Psoas muscle (tissue), 8 donors: Measurements from ENCODE around the gene MTFP1. TPM values are rescaled to one million over a fixed set of nuclear protein-coding genes. Genes with fewer than 3 reads are reported as not detected.

ENCODE experiments used
- ATAC-seq, 4 donors: fragments of 200-7000 bp; cut with Tn5 transposase; one replicate each; pipeline ENCODE4 v1.9.1; 2020; ENCODE audit warnings: moderate library complexity in 3 of 4, mild to moderate bottlenecking in 2 of 4
- DNase-seq, 2 donors: peaks; one replicate each; pipeline ENCODE4 v3.0.0-alpha.2; 2020
- H3K27ac ChIP-seq: fragments of 200-600 bp; one replicate; pipeline ENCODE4 v1.8.0; 2022
- H3K27me3 ChIP-seq, 3 donors: fragments of 200-600 bp in 1 of 3; one replicate each; pipeline versions ENCODE4 v1.6.1 to v1.8.0; 2013 to 2022; ENCODE audit warnings: low read length in 2 of 3, mild to moderate bottlenecking in 2 of 3, moderate library complexity in 1 of 3; ENCODE audit not compliant: insufficient read depth in 3 of 3
- H3K36me3 ChIP-seq, 2 donors: fragments of 200-600 bp in 1 of 2; one replicate each; pipeline versions ENCODE4 v1.6.1 to v1.8.0; 2013 to 2022; ENCODE audit warnings: low read depth in 1 of 2, mild to moderate bottlenecking in 1 of 2, moderate library complexity in 1 of 2; ENCODE audit not compliant: insufficient read depth in 1 of 2
- H3K4me1 ChIP-seq: fragments of 200-600 bp; one replicate; pipeline ENCODE4 v1.8.0; 2022
- H3K4me3 ChIP-seq: fragments of 200-600 bp; one replicate; pipeline ENCODE4 v1.8.0; 2022; ENCODE audit warnings: mild to moderate bottlenecking
- H3K9me3 ChIP-seq: fragments of 200-600 bp; one replicate; pipeline ENCODE4 v1.8.0; 2022
- CTCF ChIP-seq: fragments of 200-600 bp; IDR thresholded peaks from one replicate; pipeline ENCODE4 v1.8.0; 2022; ENCODE audit warnings: antibody characterized with exemption
- WGBS, 3 donors: extraction: QIAGEN DNeasy Blood & Tissue Kit; methylation state at CpG; one replicate each; pipeline versions ENCODE4 v1.1.6 to v1.1.7; 2013; 5-methylcytosine and 5-hydroxymethylcytosine counted together
- intact Hi-C, 2 donors: fragments of 100-400 bp; cut with DNase I; formaldehyde crosslinking; loops; one replicate each; pipeline versions ENCODE4 v1.11.0 to v1.14.2; 2022
- polyA plus RNA-seq, 3 donors: library from polyadenylated mRNA; stranded (reverse); fragments of 200-250 nt; gene quantifications; one replicate each; pipeline ENCODE4 v1.2.3, GENCODE V29; 2013
- total RNA-seq, 4 donors: library from RNA; stranded (reverse); fragmentation: NEBNext Ultra II Directional in 2 of 4; extraction: Animal tissue kit (Norgen Biotek cat#: 25700) in 2 of 4; gene quantifications; one replicate each; pipeline versions ENCODE4 v1.2.1 to v1.2.4, GENCODE V29; 2021 to 2023
- donor health status: healthy with polysubstance abuse.
- donor health status: DM: no; HTN: no; CAD: no; lungs with moderate emphysema.
- donor health status: Bipolar disorder and iron deficiency.
- donor health status: healthy.
- donor health status: DM: yes; HTN: yes; CAD: no.
- donor health status: DM: no; HTN: no; CAD: no.
- donor health status: DM: no; HTN: no; CAD: no.
- donor health status: DM: yes; HTN: yes; CAD: no.

Gene MTFP1
- total and polyA plus RNA-seq, 7 donors = 4.3 to 156 (median 50.8) TPM

GRCh38 chr22:30453731-30454510 is 28.4 kb downstream of the MTFP1 start:
- Histone ChIP-seq H3K27ac (no peak overlapping the region), H3K36me3 (no peaks in the 10 kb centered on the region), H3K9me3 (no peaks in the 10 kb centered on the region), H3K4me1 (no peaks in the 10 kb centered on the region), H3K4me3 (no peak overlapping the region), H3K27me3 (peaks cover 0 to 6% (median 3%) of the 10 kb centered on the region in 3 donors)
- DNase-seq (no peak), ATAC-seq (no peak)
- WGBS, 3 donors = 55 to 63% (median 57%) methylated on average over 6 of the region's 6 CpGs
- intact Hi-C loops = loop anchor here in 1 of 2 donors (2.0 kb wide), 1 partner anchor 29 kb away; no protein-coding TSS in a partner anchor
- TF ChIP-seq CTCF = no peak

GRCh38 chr22:30455075-30455840 is 29.7 kb downstream of the MTFP1 start:
- intact Hi-C loops = no loop called here
- no peak overlapping the region for H3K4me3 ChIP-seq
- no peaks in the 10 kb centered on the region for H3K4me1 ChIP-seq
- H3K27ac ChIP-seq = no peak overlapping the region
- no peak for TF ChIP-seq CTCF
- H3K9me3 ChIP-seq = no peaks in the 10 kb centered on the region
- DNase-seq = no peak
- no peaks in the 10 kb centered on the region for H3K36me3 ChIP-seq
- no peak for ATAC-seq
- peaks cover 0 to 6% (median 3%) of the 10 kb centered on the region in 3 donors for H3K27me3 ChIP-seq
- WGBS, 3 donors = 76 to 86% (median 82%) methylated on average over 8 of the region's 8 CpGs

GRCh38 chr22:30457981-30458380 is 32.4 kb downstream of the MTFP1 start:
- no peak overlapping the region for H3K27ac ChIP-seq
- H3K36me3 ChIP-seq = no peaks in the 10 kb centered on the region
- no peak overlapping the region for H3K4me3 ChIP-seq
- ATAC-seq (no peak), DNase-seq (no peak)
- no peak for TF ChIP-seq CTCF
- H3K4me1 ChIP-seq = no peaks in the 10 kb centered on the region
- intact Hi-C loops = no loop called here
- H3K27me3 ChIP-seq = peaks cover 0 to 6% (median 0%) of the 10 kb centered on the region in 3 donors
- H3K9me3 ChIP-seq = no peaks in the 10 kb centered on the region
- WGBS, 3 donors = 33 to 44% (median 41%) methylated on average over 8 of the region's 8 CpGs

GRCh38 chr22:30459181-30460052 is 33.8 kb downstream of the MTFP1 start:
- H3K9me3 ChIP-seq = no peaks in the 10 kb centered on the region
- H3K36me3 ChIP-seq = no peaks in the 10 kb centered on the region
- no peaks in the 10 kb centered on the region for H3K4me1 ChIP-seq
- intact Hi-C loops = no loop called here
- WGBS, 3 donors = 36 to 62% (median 46%) methylated on average over 4 of the region's 4 CpGs
- DNase-seq (no peak), ATAC-seq (no peak)
- H3K27me3 ChIP-seq = peaks cover 0 to 6% (median 0%) of the 10 kb centered on the region in 3 donors
- TF ChIP-seq CTCF = no peak
- H3K4me3 ChIP-seq = no peak overlapping the region
- H3K27ac ChIP-seq = no peak overlapping the region
